ENCODE measurements around the gene RNF227. TPM values are rescaled to one million over a fixed set of nuclear protein-coding genes. Genes with fewer than 3 reads are reported as not detected.
"Not testable (repeated sequence)": the region's sequence is repeated elsewhere in the genome, so short reads cannot be mapped to it uniquely, and the experiment has no call there.

Gene RNF227
- total RNA-seq, 1 donor from 2014 or later: 5.0 TPM

DNA sequence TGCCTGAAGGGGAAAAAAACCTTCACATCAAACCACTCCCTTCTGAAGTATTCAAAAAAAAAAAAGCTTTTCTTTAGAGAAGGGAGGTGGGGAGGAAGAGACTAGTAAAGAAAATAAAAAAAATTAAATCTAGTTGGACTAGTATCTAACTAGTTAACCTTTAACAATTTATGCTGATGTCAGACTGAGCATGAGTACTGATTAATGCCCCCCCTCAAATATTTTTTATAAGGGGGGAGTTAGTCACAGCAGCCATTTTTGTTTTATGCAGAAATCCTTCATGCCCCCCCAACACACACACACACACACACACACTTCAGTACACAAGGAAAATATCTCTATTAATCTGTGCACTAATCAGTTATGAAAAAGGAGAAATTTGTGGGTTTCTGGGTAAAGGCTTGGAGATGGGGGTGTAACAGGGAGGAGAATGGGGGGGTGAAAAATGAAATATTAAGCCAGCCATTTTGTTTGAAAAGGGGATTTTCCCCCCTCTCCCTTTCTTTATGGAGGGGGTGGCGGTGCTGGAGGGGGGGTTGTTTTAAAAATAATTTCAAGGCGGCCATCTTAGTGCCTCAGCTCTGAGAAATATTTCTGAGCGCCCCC, 32.2 kb downstream of the RNF227 start:
- DNase-seq (ENCODE audit: low spot score): peak; percentile 23
- Mint-ChIP-seq H3K36me3 (ENCODE audit: low read depth) (peaks cover 8% of the 10 kb centered on the region), H3K9me3 (no peaks in the 10 kb centered on the region), H3K27me3 (ENCODE audit: low read depth) (no peaks in the 10 kb centered on the region), H3K27ac (peak overlapping the region; percentile 76), H3K4me3 (ENCODE audit: low read depth) (peak overlapping the region; percentile 70), H3K4me1 (ENCODE audit: low read depth) (peaks cover 5% of the 10 kb centered on the region)
- intact Hi-C loops (cut with micrococcal nuclease): loop anchor here (10.0 kb wide), 1 partner anchor 241 kb away; the partner anchor contains the start of gene HES7

DNA sequence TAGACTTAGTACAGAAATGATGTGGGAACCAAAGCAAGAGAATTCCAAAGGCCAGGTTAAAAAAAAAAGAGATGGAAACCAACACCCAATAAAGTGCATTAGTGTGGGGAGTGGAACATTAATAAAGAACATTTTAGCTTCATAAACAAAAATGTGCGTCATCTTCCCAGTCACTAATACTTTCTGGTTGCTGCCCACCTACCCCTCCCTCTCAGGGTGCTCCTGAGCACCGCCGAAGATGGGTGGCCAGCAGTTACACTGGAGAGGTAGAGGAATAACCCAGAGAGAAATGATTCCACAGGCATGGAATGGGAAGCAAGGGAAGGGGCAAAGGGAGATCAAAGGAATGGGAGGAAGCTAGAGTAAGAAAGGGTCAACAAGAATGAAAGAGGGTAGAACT, 33.5 kb downstream of the RNF227 start:
- H3K4me1 Mint-ChIP-seq (ENCODE audit: low read depth): peaks cover 5% of the 10 kb centered on the region
- H3K9me3 Mint-ChIP-seq: no peaks in the 10 kb centered on the region
- intact Hi-C loops (cut with micrococcal nuclease): loop anchor here (10.0 kb wide), 1 partner anchor 242 kb away; the partner anchor contains the start of gene HES7

DNA sequence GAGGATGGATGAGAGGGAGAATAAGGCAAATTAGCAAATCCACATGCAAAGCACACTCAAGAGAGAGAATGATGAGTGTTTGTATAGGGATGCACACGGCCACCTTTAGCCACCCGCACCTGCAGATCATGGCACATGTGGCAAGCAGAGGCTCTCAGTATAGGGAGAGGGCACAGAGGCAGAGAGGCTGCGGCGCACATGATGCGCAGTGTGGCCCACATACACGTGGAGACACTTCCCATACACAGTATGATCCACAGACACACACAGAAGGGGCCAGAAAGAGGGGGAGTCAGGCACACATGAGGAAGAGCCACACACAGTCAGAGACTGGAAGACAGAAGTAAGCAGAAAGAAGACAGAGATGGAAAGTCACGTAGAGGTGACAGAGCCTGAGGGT, 34.0 kb downstream of the RNF227 start:
- DNase-seq (ENCODE audit: low spot score): no peak

More for the DNA sequence above, 33.5 kb downstream of the RNF227 start:
- H3K27ac Mint-ChIP-seq: no peak overlapping the region
- peaks cover 8% of the 10 kb centered on the region for H3K36me3 Mint-ChIP-seq (ENCODE audit: low read depth)
- H3K4me3 Mint-ChIP-seq (ENCODE audit: low read depth): no peak overlapping the region
- no peak for DNase-seq (ENCODE audit: low spot score)
- no peaks in the 10 kb centered on the region for H3K27me3 Mint-ChIP-seq (ENCODE audit: low read depth)

DNA sequence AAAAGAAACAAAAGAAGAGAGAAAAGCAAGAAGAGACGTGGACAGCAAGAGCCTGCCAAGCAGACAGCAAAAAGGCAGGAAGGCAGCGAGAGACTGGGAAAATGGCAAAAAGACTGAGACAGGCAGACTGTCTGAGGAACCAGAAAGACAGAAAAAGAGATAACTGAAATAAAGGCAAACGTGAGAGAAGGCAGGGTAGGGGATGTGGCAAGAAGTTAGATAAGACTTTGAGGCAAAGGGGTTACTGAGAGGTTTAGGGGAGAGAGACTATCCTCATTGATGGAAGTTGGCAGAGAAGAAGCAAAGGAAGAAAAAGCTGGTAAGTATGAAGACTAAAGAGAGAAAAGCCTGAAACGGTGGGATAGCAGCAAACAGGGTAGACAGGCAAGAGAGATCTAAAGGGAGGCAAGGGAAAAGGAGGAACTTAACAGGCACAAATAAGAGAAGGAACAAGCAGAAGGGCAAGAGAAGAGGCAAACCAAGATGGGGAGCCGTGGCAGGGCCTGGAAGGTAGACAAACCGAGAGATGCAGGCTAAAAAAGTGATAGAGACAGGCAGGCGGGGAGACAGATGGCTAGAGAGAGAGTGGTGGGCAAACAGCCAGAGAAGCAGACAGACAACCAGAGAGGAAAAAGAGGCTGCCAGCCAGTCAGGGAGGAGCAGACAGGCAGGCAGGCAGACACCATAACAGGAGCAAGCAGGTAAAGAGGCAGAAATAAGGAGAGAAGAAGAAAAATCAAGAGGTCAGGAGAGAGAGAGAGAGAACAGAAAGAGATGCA, 34.6 kb downstream of the RNF227 start:
- no peaks in the 10 kb centered on the region for H3K9me3 Mint-ChIP-seq
- peaks cover 8% of the 10 kb centered on the region for H3K36me3 Mint-ChIP-seq (ENCODE audit: low read depth)
- intact Hi-C loops (cut with micrococcal nuclease): loop anchor here (10.0 kb wide), 1 partner anchor 243 kb away; the partner anchor contains the start of gene HES7
- DNase-seq (ENCODE audit: low spot score): no peak
- H3K4me1 Mint-ChIP-seq (ENCODE audit: low read depth): peaks cover 5% of the 10 kb centered on the region
- H3K27me3 Mint-ChIP-seq (ENCODE audit: low read depth): no peaks in the 10 kb centered on the region
- no peak overlapping the region for H3K4me3 Mint-ChIP-seq (ENCODE audit: low read depth)
- no peak overlapping the region for H3K27ac Mint-ChIP-seq

More for the DNA sequence above, 34.0 kb downstream of the RNF227 start:
- Mint-ChIP-seq H3K4me1 (ENCODE audit: low read depth) (peaks cover 7% of the 10 kb centered on the region), H3K36me3 (ENCODE audit: low read depth) (peaks cover 8% of the 10 kb centered on the region), H3K27ac (no peak overlapping the region), H3K4me3 (ENCODE audit: low read depth) (no peak overlapping the region), H3K9me3 (no peaks in the 10 kb centered on the region), H3K27me3 (ENCODE audit: low read depth) (no peaks in the 10 kb centered on the region)
- intact Hi-C loops (cut with micrococcal nuclease): loop anchor here (10.0 kb wide), 1 partner anchor 243 kb away; the partner anchor contains the start of gene HES7

DNA sequence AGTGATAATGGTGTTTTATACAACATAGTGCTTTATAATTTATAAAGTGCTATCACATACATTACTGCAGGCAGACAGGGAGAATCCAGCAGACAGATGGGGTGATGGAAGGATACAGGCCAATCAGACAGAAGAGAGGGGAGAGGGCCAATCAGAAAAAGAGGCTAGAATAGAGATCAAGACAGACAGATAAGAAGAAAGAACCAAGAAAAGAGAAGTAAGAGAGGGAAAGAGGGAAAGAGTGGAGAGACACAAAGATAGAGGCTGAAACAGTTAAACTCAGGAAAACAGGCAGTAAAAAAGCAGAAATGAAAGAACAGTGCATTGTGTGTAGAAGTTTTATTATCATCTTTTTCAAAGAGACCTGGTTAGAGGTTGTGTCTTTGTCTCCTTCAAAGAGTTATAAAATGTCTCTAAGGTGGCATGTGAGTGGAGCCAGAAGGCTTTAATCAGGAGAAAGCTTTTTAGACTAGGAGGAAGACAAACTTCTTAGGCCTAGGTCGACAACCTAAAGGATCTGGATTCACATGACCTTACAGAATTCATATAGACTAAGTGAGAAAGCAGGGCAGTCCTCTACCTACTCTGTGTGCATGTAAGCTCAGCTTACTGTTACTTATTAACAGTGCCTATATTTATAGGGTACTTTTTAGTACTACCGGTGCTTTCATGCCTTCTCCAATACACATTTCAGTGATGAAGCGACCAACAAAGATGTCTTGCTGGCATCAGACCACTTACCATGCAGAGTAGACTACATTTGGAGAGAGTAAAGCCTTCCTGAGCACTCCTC, 35.8 kb downstream of the RNF227 start:
- Mint-ChIP-seq H3K27me3 (ENCODE audit: low read depth) (no peaks in the 10 kb centered on the region), H3K9me3 (no peaks in the 10 kb centered on the region), H3K27ac (no peak overlapping the region), H3K4me3 (ENCODE audit: low read depth) (no peak overlapping the region), H3K36me3 (ENCODE audit: low read depth) (peaks cover 11% of the 10 kb centered on the region), H3K4me1 (ENCODE audit: low read depth) (peaks cover 8% of the 10 kb centered on the region)
- DNase-seq (ENCODE audit: low spot score): no peak
- intact Hi-C loops (cut with micrococcal nuclease): loop anchor here (10.0 kb wide), 1 partner anchor 245 kb away; the partner anchor contains the start of gene HES7

DNA sequence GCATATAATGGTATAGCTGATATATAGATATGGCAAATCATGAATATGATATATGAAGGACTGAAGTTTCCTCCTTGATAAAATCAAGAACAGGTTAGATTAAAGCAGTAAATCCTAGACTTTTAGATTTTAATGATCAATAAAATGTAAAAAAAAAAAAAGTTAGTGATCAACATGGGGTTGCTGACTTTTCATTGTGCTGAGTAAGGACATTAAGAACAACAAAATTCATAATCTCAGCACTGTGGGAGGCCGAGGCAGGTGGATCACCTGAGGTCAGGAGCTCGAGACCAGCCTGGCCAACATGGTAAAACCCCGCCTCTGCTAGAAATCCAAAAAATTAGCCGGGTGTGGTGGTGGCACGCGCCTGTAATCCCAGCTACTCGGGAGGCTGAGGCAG, 37.9 kb downstream of the RNF227 start:
- peaks cover 23% of the 10 kb centered on the region for H3K36me3 Mint-ChIP-seq (ENCODE audit: low read depth)
- intact Hi-C loops (cut with micrococcal nuclease): no loop called here
- DNase-seq (ENCODE audit: low spot score): no peak
- no peaks in the 10 kb centered on the region for H3K27me3 Mint-ChIP-seq (ENCODE audit: low read depth)
- H3K4me3 Mint-ChIP-seq (ENCODE audit: low read depth): no peak overlapping the region
- no peaks in the 10 kb centered on the region for H3K9me3 Mint-ChIP-seq
- H3K4me1 Mint-ChIP-seq (ENCODE audit: low read depth): peaks cover 9% of the 10 kb centered on the region
- H3K27ac Mint-ChIP-seq: no peak overlapping the region

DNA sequence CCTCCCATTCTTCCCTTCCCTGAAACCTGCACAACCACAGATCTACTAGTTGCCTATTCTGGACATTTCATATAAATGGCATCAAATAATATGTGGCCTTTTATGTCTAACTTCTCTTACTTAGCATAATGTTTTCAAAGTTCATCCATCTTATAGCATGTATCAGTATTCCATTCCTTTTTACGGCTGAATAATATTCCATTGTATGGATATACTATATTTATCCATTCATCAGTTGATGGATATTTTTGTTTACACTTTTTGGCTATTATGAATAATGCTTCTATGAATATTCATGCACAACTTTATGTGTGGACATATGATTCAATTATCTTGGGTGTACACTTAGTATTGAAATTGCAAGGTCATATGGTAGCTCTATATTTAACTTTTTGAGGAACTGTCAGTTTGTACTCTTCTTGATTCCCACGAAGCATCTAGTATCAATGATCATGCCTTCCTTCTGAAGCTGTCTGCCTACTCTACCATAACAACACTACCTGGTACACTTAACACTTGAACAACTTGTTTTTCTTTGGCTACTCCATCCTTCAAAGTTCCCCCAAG, 40.2 kb downstream of the RNF227 start:
- Mint-ChIP-seq H3K27me3 (ENCODE audit: low read depth) (no peaks in the 10 kb centered on the region), H3K36me3 (ENCODE audit: low read depth) (peaks cover 27% of the 10 kb centered on the region), H3K27ac (no peak overlapping the region), H3K9me3 (no peaks in the 10 kb centered on the region), H3K4me1 (ENCODE audit: low read depth) (peaks cover 9% of the 10 kb centered on the region), H3K4me3 (ENCODE audit: low read depth) (no peak overlapping the region)
- DNase-seq (ENCODE audit: low spot score): no peak
- intact Hi-C loops (cut with micrococcal nuclease): no loop called here

DNA sequence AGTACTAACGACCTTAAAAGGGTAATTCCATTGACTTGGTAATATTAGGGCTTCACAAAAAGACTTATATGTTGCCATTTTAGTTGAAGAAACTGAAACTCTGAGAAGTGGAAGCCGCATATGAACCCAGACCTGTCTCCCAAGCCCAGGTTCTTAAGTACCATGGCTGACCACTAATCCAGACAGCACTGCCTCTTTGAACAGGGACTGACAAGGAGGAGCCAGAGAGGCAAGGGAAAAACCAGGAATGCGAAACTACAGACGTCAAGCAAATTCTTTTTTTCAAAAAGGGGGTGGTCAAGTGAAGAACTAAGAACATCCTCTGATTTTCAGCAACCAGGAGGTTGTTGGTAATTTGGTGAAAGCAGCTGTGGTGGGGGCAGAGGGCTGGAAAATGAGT, 43.0 kb downstream of the RNF227 start:
- Mint-ChIP-seq H3K9me3 (no peaks in the 10 kb centered on the region), H3K27ac (no peak overlapping the region), H3K36me3 (ENCODE audit: low read depth) (peaks cover 27% of the 10 kb centered on the region), H3K4me3 (ENCODE audit: low read depth) (no peak overlapping the region), H3K27me3 (ENCODE audit: low read depth) (no peaks in the 10 kb centered on the region), H3K4me1 (ENCODE audit: low read depth) (peaks cover 16% of the 10 kb centered on the region)
- no peak for DNase-seq (ENCODE audit: low spot score)
- intact Hi-C loops (cut with micrococcal nuclease): no loop called here

DNA sequence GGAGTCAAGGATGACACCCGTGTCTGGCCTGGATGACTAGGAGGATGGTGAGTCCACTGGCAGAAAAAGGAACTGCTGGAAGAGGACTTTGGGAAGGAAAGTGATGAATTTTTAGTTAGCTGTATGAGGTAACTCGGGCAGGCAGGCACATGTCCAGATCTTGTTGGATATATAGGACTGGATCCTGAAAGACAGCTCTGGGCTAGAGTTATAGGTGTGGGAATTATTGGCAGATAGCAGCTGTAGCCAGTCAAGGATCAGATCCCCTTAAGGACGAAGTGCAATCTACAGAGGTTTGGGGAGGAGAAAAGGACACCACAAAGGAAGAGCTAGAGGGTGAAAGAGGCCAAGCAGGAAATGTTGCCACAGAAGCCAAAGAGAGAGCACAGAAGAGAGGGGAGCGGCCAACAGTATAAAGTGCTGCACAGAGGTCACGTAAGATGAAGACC, 48.2 kb downstream of the RNF227 start:
- peaks cover 21% of the 10 kb centered on the region for H3K4me1 Mint-ChIP-seq (ENCODE audit: low read depth)
- H3K27me3 Mint-ChIP-seq (ENCODE audit: low read depth): no peaks in the 10 kb centered on the region
- intact Hi-C loops (cut with micrococcal nuclease): no loop called here
- DNase-seq (ENCODE audit: low spot score): no peak
- peaks cover 32% of the 10 kb centered on the region for H3K36me3 Mint-ChIP-seq (ENCODE audit: low read depth)
- no peaks in the 10 kb centered on the region for H3K9me3 Mint-ChIP-seq
- H3K27ac Mint-ChIP-seq: peak overlapping the region; percentile 33
- peak overlapping the region; percentile 13 for H3K4me3 Mint-ChIP-seq (ENCODE audit: low read depth)

DNA sequence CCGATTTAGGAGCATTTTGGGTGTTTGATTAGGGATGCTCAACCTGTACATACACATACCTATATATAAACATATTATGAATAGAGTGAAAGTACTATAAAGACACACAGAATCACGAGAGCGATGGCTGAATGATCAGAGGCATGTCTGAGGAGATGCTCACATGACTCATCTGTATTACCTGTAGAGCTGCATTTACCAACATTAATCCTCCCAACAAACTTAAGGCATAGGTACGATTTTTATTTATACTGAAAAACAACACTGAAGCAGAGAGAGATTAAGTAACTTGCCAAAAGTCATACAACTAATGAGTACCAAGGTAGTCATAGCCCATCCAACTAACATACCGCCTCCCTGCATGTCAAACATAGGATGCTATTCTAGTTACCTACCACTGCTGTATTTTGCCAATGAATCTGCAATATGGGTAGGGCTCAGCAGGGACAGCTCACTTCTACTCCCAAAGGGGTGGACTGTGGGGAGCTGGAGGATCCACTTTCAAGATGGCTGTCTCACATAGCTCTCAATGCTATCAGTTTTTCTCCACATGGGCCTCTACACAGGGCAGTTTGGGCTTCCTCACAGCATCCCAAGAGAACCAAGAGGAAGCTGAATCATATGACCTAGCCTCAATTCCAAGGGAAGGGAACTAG, 51.0 kb downstream of the RNF227 start:
- intact Hi-C loops (cut with micrococcal nuclease): no loop called here
- Mint-ChIP-seq H3K27me3 (ENCODE audit: low read depth) (no peaks in the 10 kb centered on the region), H3K36me3 (ENCODE audit: low read depth) (peaks cover 51% of the 10 kb centered on the region), H3K4me3 (ENCODE audit: low read depth) (no peak overlapping the region), H3K4me1 (ENCODE audit: low read depth) (peaks cover 24% of the 10 kb centered on the region), H3K27ac (no peak overlapping the region), H3K9me3 (no peaks in the 10 kb centered on the region)
- DNase-seq (ENCODE audit: low spot score): no peak

DNA sequence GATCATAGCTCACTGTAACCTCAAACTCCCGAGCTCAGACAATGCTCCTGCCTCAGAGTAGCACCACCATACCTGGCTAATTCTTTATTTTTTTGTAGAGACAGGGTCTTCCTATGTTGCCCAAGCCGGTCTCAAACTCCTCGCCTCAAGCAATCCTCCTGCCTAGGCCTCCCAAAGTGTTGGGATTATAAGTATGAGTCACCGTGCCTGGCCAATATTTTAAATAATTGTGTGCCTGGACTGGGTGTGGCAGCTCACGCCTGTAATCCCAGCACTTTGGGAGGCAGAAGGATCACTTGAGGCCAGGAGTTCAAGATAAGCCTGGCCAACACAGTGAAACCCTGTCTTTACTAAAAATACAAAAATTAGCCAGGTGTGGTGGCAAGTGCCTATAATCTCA, 51.7 kb downstream of the RNF227 start:
- H3K9me3 Mint-ChIP-seq; H3K27ac Mint-ChIP-seq; H3K27me3 Mint-ChIP-seq (ENCODE audit: low read depth); intact Hi-C loops (cut with micrococcal nuclease); DNase-seq (ENCODE audit: low spot score); H3K4me3 Mint-ChIP-seq (ENCODE audit: low read depth): not testable (repeated sequence)
- Mint-ChIP-seq H3K4me1 (ENCODE audit: low read depth) (peaks cover 29% of the 10 kb centered on the region), H3K36me3 (ENCODE audit: low read depth) (peaks cover 57% of the 10 kb centered on the region)

All from activated T-helper 2 cell treated with anti-CD3 and anti-CD28 coated beads, Interferon-gamma antibody, Interleukin-2, Interleukin-4, amounts not matched to agents 10 μg/mL and 5 μg/mL and 100 μg/mL, durations not matched to agents 14 hours and 24 hours and 36 hours (primary cell).